Smooth muscle cell (in vitro differentiated cells): ENCODE results near the gene ANTXRL. TPM values are rescaled to one million over a fixed set of nuclear protein-coding genes. Genes with fewer than 3 reads are reported as not detected.

Source experiments
- DNase-seq: peaks from one replicate; lab custom pipeline; 2025; ENCODE audit not compliant: unreplicated experiment; lab: John Stamatoyannopoulos, UW
- H2AFZ ChIP-seq: fragments of 200-600 bp; sonication (generic); 2 replicates; pipeline ENCODE4 v1.6.0; 2016; ENCODE audit warnings: antibody characterized with exemption, low read depth, mild to moderate bottlenecking
- H3F3A ChIP-seq: fragments of 200-600 bp; sonication (generic); 2 replicates; pipeline ENCODE4 v1.6.0; 2017; ENCODE audit warnings: antibody characterized with exemption, low read depth
- H3K27ac ChIP-seq: fragments of 200-600 bp; sonication (generic); 2 replicates; pipeline ENCODE4 v1.5.1; 2016; ENCODE audit warnings: low read depth, mild to moderate bottlenecking
- H3K27me3 ChIP-seq: fragments of 200-600 bp; sonication (generic); 2 replicates; pipeline ENCODE4 v1.6.1; 2016; ENCODE audit warnings: low read depth, mild to moderate bottlenecking
- H3K36me3 ChIP-seq: fragments of 200-600 bp; sonication (generic); 2 replicates; pipeline ENCODE4 v1.5.1; 2016; ENCODE audit warnings: low read depth
- H3K4me1 ChIP-seq: fragments of 200-600 bp; sonication (generic); 2 replicates; pipeline ENCODE4 v1.5.1; 2016; ENCODE audit warnings: low read depth
- H3K4me2 ChIP-seq: fragments of 200-600 bp; sonication (generic); 2 replicates; pipeline ENCODE4 v1.6.0; 2016; ENCODE audit warnings: mild to moderate bottlenecking
- H3K4me3 ChIP-seq: fragments of 200-600 bp; sonication (generic); 2 replicates; pipeline ENCODE4 v1.5.1; 2016; ENCODE audit warnings: mild to moderate bottlenecking
- H3K79me2 ChIP-seq: fragments of 200-600 bp; sonication (generic); 2 replicates; pipeline ENCODE4 v1.6.0; 2016; ENCODE audit warnings: low read depth, mild to moderate bottlenecking
- H3K9ac ChIP-seq: fragments of 200-600 bp; sonication (generic); 2 replicates; pipeline ENCODE4 v1.6.0; 2016; ENCODE audit warnings: low read depth
- H3K9me3 ChIP-seq: fragments of 200-600 bp; sonication (generic); replicated peaks from 2 replicates; pipeline ENCODE4 v1.5.1; 2016; ENCODE audit warnings: low read depth
- H4K20me1 ChIP-seq: fragments of 200-600 bp; sonication (generic); 2 replicates; pipeline ENCODE4 v1.6.0; 2016; ENCODE audit warnings: low read depth
- CTCF ChIP-seq: fragments of 200-600 bp; sonication (generic); IDR thresholded peaks from 2 replicates; pipeline ENCODE4 v1.5.1; 2017; ENCODE audit warnings: borderline replicate concordance, mild to moderate bottlenecking, antibody characterized with exemption; ENCODE audit not compliant: insufficient read depth, poor library complexity, severe bottlenecking
- WGBS: methylation state at CpG from one replicate; pipeline ENCODE4 v1.1.7; 2016; ENCODE audit warnings: low lambda C conversion rate; 5-methylcytosine and 5-hydroxymethylcytosine counted together
- polyA plus RNA-seq: library from polyadenylated mRNA; unstranded; fragments of >200 nt; fragmentation: Nextera tagmentation; extraction: Ambion mirVana; gene quantifications from 2 replicates; pipeline ENCODE4 v1.2.1, GENCODE V29; 2016
- total RNA-seq: library from RNA; depleted of rRNA; stranded (reverse); fragments of >200 nt; gene quantifications from 2 replicates; pipeline ENCODE4 v1.2.3, GENCODE V29; 2014

ANTXRL gene
- total and polyA plus RNA-seq, 2 experiments from 2014 or later = not detected

DNA sequence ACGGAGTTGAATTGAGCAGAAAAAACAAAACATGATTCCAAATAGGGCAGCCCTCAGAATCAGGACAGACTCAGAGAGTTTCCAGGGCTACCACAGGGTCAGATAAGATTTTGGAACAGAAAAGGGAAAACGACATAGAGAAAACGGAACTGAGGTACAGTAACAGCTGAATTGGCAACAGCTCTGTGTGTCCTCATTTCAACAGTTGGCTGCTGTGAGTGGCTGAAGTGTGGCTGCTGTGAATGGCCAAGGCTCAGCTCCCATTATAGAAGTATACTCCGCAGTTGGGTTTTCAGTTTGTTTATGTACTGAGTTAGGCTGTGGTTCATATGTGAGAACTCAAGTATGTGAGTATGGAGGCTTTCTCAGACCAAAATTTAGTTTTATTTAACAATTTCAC, 32.0 kb downstream of the ANTXRL start:
- TF ChIP-seq CTCF = no peak
- Histone ChIP-seq H3K9me3 (no peaks in the 10 kb centered on the region), H3K36me3 (no peaks in the 10 kb centered on the region), H2AFZ (no peak overlapping the region), H3K27ac (no peak overlapping the region), H3K4me2 (no peak overlapping the region), H3F3A (peaks cover 8% of the 10 kb centered on the region), H3K27me3 (no peaks in the 10 kb centered on the region), H3K4me3 (no peak overlapping the region), H3K4me1 (peaks cover 4% of the 10 kb centered on the region), H4K20me1 (no peaks in the 10 kb centered on the region), H3K9ac (no peak overlapping the region), H3K79me2 (no peaks in the 10 kb centered on the region)
- WGBS = 76% methylated on average over 4 of the region's 4 CpGs
- no peak for DNase-seq

DNA sequence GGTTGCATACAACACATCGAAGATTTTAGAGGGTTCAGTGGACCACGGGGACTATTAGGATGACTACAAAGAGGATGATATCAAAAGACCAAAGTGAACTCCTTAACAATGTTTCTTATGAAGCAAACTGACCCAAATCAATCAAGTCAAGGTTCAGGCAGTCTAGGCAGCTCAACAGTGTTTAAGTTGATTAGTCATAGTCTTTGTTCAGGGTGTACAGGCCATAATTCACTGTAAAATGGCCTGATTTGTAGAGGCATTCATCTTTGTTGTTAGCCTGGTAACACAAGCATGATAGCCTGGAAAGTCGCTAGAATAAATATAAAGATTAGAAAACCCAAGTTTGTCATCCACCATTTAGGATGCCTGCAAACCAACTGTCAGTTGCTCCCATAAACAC, 32.6 kb downstream of the ANTXRL start:
- no peaks in the 10 kb centered on the region for H3K27me3 ChIP-seq
- 93% methylated on average over 3 of the region's 3 CpGs for WGBS
- TF ChIP-seq CTCF = no peak

DNA sequence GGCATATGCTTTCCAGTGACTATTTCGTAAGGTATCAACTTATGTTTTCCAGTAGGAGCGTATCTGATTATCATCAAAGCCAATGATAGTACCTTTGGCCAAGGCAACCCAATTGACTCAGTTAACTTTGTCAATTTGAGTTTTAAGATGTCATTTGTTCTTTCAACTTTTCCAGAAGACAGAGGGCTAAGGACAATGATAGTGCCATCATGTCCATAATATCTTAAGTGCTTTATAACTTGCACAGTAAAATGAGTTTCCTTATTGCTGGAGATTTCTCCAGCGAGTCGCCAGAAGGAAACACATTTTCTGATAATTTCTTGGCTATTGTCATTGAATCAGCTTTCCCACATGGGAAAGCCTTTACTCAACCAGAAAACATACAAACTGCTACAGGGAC, 35.0 kb downstream of the ANTXRL start:
- 99% methylated on average over 4 of the region's 4 CpGs for WGBS

More for the DNA sequence above, 32.6 kb downstream of the ANTXRL start:
- no peak overlapping the region for H3K4me2 ChIP-seq
- peaks cover 4% of the 10 kb centered on the region for H3K4me1 ChIP-seq
- no peaks in the 10 kb centered on the region for H3K79me2 ChIP-seq
- no peak overlapping the region for H2AFZ ChIP-seq
- H3K4me3 ChIP-seq = no peak overlapping the region
- H3K9me3 ChIP-seq = no peaks in the 10 kb centered on the region
- H3F3A ChIP-seq = peaks cover 8% of the 10 kb centered on the region
- no peak for DNase-seq
- H4K20me1 ChIP-seq = no peaks in the 10 kb centered on the region
- no peak overlapping the region for H3K27ac ChIP-seq
- H3K9ac ChIP-seq = no peak overlapping the region
- no peaks in the 10 kb centered on the region for H3K36me3 ChIP-seq

More for the DNA sequence above, 35.0 kb downstream of the ANTXRL start:
- Histone ChIP-seq H2AFZ (no peak overlapping the region), H3K9me3 (no peaks in the 10 kb centered on the region), H3F3A (no peaks in the 10 kb centered on the region), H3K79me2 (no peaks in the 10 kb centered on the region), H4K20me1 (no peaks in the 10 kb centered on the region), H3K27ac (no peak overlapping the region), H3K4me2 (no peak overlapping the region), H3K4me3 (no peak overlapping the region), H3K27me3 (no peaks in the 10 kb centered on the region), H3K9ac (no peak overlapping the region), H3K36me3 (no peaks in the 10 kb centered on the region), H3K4me1 (no peaks in the 10 kb centered on the region)
- TF ChIP-seq CTCF = no peak
- no peak for DNase-seq
